Mesenchymal stem cell (in vitro differentiated cells and primary cell): ENCODE data around the gene KRTAP4-3.
"Not testable (repeated sequence)": the region's sequence is repeated elsewhere in the genome, so short reads cannot be mapped to it uniquely, and the experiment has no call there.

Source experiments
- DNase-seq: peaks from one replicate; pipeline ENCODE4 v3.0.0-alpha.2; 2013
- H2AFZ ChIP-seq: one replicate; pipeline ENCODE4 v1.6.1; 2013; ENCODE audit warnings: low read depth, mild to moderate bottlenecking, control low read depth, inconsistent platforms, low read length, moderate library complexity
- H2AK5ac ChIP-seq: 2 replicates; pipeline ENCODE4 v1.6.1; 2013; ENCODE audit warnings: low read length, moderate library complexity, mild to moderate bottlenecking, inconsistent platforms; ENCODE audit not compliant: severe bottlenecking
- H2BK120ac ChIP-seq: one replicate; pipeline ENCODE4 v1.6.1; 2013; ENCODE audit warnings: low read depth, mild to moderate bottlenecking, inconsistent platforms, low read length, moderate library complexity
- H2BK12ac ChIP-seq, 2 experiments: one replicate each; pipeline ENCODE4 v1.6.1; 2013; ENCODE audit warnings: inconsistent platforms in 2 of 2, low read length in 2 of 2, mild to moderate bottlenecking in 2 of 2, moderate library complexity in 2 of 2, control low read depth in 1 of 2
- H2BK15ac ChIP-seq: one replicate; pipeline ENCODE4 v1.6.1; 2013; ENCODE audit warnings: mild to moderate bottlenecking, low read depth, inconsistent platforms; ENCODE audit not compliant: poor library complexity, severe bottlenecking
- H2BK5ac ChIP-seq: 2 replicates; pipeline ENCODE4 v1.6.1; 2013; ENCODE audit warnings: low read depth, mild to moderate bottlenecking, low read length, control low read depth, inconsistent platforms; ENCODE audit not compliant: poor library complexity, severe bottlenecking
- H3K14ac ChIP-seq, 2 experiments: one replicate each; pipeline ENCODE4 v1.6.1; 2013; ENCODE audit warnings: inconsistent platforms in 2 of 2, low read length in 2 of 2, control low read depth in 1 of 2, mild to moderate bottlenecking in 1 of 2, moderate library complexity in 1 of 2
- H3K18ac ChIP-seq, 2 experiments: one replicate each; pipeline ENCODE4 v1.6.1; 2013; ENCODE audit warnings: inconsistent platforms in 2 of 2, low read length in 2 of 2, control low read depth in 1 of 2, low read depth in 1 of 2, mild to moderate bottlenecking in 1 of 2
- H3K23ac ChIP-seq, 2 experiments: one replicate each; pipeline ENCODE4 v1.6.1; 2013; ENCODE audit warnings: inconsistent platforms in 2 of 2, low read length in 2 of 2, mild to moderate bottlenecking in 2 of 2, moderate library complexity in 2 of 2, control low read depth in 1 of 2
- H3K27ac ChIP-seq: 2 replicates; pipeline ENCODE4 v1.5.1; 2013; ENCODE audit warnings: mild to moderate bottlenecking, moderate library complexity, low read length, control low read depth, inconsistent platforms; ENCODE audit not compliant: poor library complexity, severe bottlenecking
- H3K27me3 ChIP-seq, 2 experiments: 2 replicates each; pipeline versions ENCODE4 v1.6.1 to v1.7.0; 2013; ENCODE audit warnings: low read length in 2 of 2, mild to moderate bottlenecking in 2 of 2, moderate library complexity in 2 of 2, control low read depth in 1 of 2, inconsistent platforms in 1 of 2; ENCODE audit not compliant: control insufficient read depth in 1 of 2, insufficient read depth in 1 of 2
- H3K36me3 ChIP-seq, 2 experiments: 2 replicates each; pipeline versions ENCODE4 v1.6.1 to v1.7.0; 2013; ENCODE audit warnings: low read length in 2 of 2, control low read depth in 1 of 2, inconsistent platforms in 1 of 2, low read depth in 1 of 2, mild to moderate bottlenecking in 1 of 2; ENCODE audit not compliant: insufficient read depth in 2 of 2, control insufficient read depth in 1 of 2
- H3K4ac ChIP-seq, 2 experiments: one replicate each; pipeline ENCODE4 v1.6.1; 2013; ENCODE audit warnings: inconsistent platforms in 2 of 2, low read length in 2 of 2, mild to moderate bottlenecking in 2 of 2, moderate library complexity in 2 of 2, control low read depth in 1 of 2, low read depth in 1 of 2
- H3K4me1 ChIP-seq: 2 replicates; pipeline ENCODE4 v1.6.1; 2013; ENCODE audit warnings: low read depth, low read length, control low read depth; ENCODE audit not compliant: control insufficient read depth, insufficient read depth
- H3K4me2 ChIP-seq: 2 replicates; pipeline ENCODE4 v1.6.1; 2013; ENCODE audit warnings: low read length, mild to moderate bottlenecking, inconsistent platforms; ENCODE audit not compliant: poor library complexity, severe bottlenecking
- H3K4me3 ChIP-seq, 2 experiments: 2 replicates each; pipeline versions ENCODE4 v1.5.1 to v1.7.0; 2013; ENCODE audit warnings: low read length in 2 of 2, mild to moderate bottlenecking in 2 of 2, control low read depth in 1 of 2, low read depth in 1 of 2; ENCODE audit not compliant: insufficient read depth in 1 of 2
- H3K79me1 ChIP-seq: replicated peaks from 2 replicates; pipeline ENCODE4 v1.6.1; 2013; ENCODE audit warnings: mild to moderate bottlenecking, control low read depth, low read length, inconsistent platforms; ENCODE audit not compliant: poor library complexity, severe bottlenecking
- H3K9ac ChIP-seq: 2 replicates; pipeline ENCODE4 v1.7.0; 2013; ENCODE audit warnings: mild to moderate bottlenecking, low read length, moderate library complexity
- H3K9me3 ChIP-seq: 2 replicates; pipeline ENCODE4 v1.7.0; 2013; ENCODE audit warnings: mild to moderate bottlenecking, low read length; ENCODE audit not compliant: control insufficient read depth
- H4K8ac ChIP-seq: one replicate; pipeline ENCODE4 v1.6.1; 2013; ENCODE audit warnings: inconsistent platforms, mild to moderate bottlenecking, low read length, moderate library complexity
- H4K91ac ChIP-seq: one replicate; pipeline ENCODE4 v1.6.1; 2013; ENCODE audit warnings: mild to moderate bottlenecking, low read length, inconsistent platforms
- WGBS: methylation state at CpG from one replicate; pipeline ENCODE4 v1.1.7; 2013; ENCODE audit warnings: mixed read lengths; 5-methylcytosine and 5-hydroxymethylcytosine counted together

KRTAP4-3 gene

DNA sequence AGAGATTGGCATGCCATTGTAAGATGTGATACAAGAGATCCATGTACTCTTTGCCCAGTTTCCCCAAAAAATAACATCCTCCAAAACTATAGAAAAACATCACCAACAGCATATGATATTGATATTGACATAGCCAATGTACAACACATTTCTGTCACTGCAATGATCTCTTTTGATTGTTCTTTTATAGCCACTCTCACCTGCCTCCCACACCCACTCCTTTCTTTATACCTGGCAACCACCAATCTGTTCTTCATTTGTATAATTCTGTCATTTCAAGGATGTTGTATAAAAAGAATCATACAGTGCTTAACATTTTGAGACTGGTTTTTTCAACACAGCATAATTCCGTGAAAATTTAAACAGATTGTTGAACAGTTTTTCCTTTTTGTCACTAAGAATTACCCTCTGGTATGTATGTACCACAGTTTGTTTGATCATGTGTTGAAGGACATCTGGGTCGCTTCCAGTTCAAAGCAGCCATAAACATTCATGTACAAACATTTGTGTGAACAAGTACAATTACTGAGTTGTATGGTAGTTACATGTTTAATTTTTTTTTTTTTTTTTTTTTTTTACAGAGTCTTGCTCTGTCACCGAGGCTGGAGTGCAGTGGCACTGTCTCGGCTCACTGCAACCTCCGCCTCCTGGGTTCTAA, 31.5 kb upstream of the KRTAP4-3 start:
- H2BK15ac ChIP-seq: no peak overlapping the region
- no peak overlapping the region for H3K4ac ChIP-seq
- WGBS: 53% methylated on average over 3 of the region's 5 CpGs
- H4K8ac ChIP-seq: no peak overlapping the region
- DNase-seq: no peak
- H2BK120ac ChIP-seq: no peak overlapping the region
- H2AK5ac ChIP-seq: no peak overlapping the region
- H3K4me1 ChIP-seq: no peaks in the 10 kb centered on the region
- H2BK12ac ChIP-seq: no peak overlapping the region
- H3K23ac ChIP-seq: no peak overlapping the region
- H2AFZ ChIP-seq: no peak overlapping the region
- no peak overlapping the region for H3K27ac ChIP-seq
- H3K18ac ChIP-seq: no peak overlapping the region
- H3K79me1 ChIP-seq: no peaks in the 10 kb centered on the region
- no peak overlapping the region for H2BK5ac ChIP-seq
- H3K14ac ChIP-seq: no peak overlapping the region
- no peak overlapping the region for H4K91ac ChIP-seq
- no peaks in the 10 kb centered on the region for H3K27me3 ChIP-seq
- H3K9me3 ChIP-seq: peaks cover 7% of the 10 kb centered on the region
- no peaks in the 10 kb centered on the region for H3K36me3 ChIP-seq
- no peak overlapping the region for H3K4me3 ChIP-seq
- H3K9ac ChIP-seq: no peak overlapping the region
- H3K4me2 ChIP-seq: no peak overlapping the region

DNA sequence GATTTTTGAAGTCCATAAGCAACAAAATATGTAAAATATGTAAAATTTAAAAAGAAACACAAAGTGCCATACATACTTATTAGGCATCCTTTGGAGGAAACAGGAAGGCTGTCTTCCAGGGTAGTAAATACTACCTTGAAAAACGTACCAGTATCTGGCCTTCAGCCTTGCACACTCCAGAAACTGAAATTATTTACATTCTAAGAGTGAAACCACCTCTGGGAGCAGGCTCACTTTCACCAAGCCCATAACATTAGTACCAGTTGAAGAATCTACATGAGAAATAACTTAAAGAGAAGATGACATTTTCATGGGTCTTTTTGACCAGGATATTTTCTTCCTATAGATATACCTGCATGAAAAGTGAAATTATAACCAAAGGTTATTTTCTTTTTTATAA, 28.0 kb upstream of the KRTAP4-3 start:
- Histone ChIP-seq H3K36me3 (no peaks in the 10 kb centered on the region), H2AFZ (no peak overlapping the region), H3K27ac (no peak overlapping the region), H3K79me1 (no peaks in the 10 kb centered on the region), H2BK15ac (no peak overlapping the region), H3K4ac (no peak overlapping the region), H3K4me3 (no peak overlapping the region), H4K8ac (no peak overlapping the region), H3K4me1 (no peaks in the 10 kb centered on the region), H3K27me3 (no peaks in the 10 kb centered on the region), H2AK5ac (no peak overlapping the region), H3K18ac (no peak overlapping the region), H3K9ac (no peak overlapping the region), H3K9me3 (peaks cover 7% of the 10 kb centered on the region), H3K4me2 (no peak overlapping the region), H2BK120ac (no peak overlapping the region), H3K14ac (no peak overlapping the region), H2BK12ac (no peak overlapping the region), H2BK5ac (no peak overlapping the region), H3K23ac (no peak overlapping the region), H4K91ac (no peak overlapping the region)
- WGBS: 38% methylated on average over 1 of the region's 1 CpG
- DNase-seq: no peak

DNA sequence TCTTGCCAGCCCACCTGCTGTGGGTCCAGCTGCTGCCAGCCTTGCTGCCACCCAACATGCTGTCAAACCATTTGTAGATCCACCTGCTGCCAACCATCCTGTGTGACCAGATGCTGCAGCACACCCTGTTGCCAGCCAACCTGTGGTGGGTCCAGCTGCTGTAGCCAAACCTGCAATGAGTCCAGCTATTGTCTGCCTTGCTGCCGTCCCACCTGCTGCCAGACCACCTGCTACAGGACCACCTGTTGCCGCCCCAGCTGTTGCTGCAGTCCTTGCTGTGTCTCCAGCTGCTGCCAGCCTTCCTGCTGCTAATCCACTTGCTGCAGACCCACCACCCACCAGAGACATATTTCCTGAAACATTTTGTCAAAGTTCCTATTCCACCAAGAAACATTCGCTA, 22.3 kb upstream of the KRTAP4-3 start:
- peaks cover 6% of the 10 kb centered on the region for H3K4me1 ChIP-seq

DNA sequence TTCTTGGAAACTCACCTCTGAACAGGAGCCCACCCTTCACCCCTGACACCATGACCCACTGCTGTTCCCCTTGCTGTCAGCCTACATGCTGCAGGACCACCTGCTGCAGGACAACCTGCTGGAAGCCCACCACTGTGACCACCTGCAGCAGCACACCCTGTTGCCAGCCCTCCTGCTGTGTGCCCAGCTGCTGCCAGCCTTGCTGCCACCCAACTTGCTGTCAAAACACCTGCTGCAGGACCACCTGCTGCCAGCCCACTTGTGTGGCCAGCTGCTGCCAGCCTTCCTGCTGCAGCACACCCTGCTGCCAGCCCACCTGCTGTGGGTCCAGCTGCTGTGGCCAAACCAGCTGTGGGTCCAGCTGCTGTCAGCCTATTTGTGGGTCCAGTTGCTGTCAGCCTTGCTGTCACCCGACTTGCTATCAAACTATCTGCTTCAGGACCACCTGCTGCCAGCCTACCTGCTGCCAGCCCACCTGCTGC, 21.9 kb upstream of the KRTAP4-3 start, which contains the start of gene KRTAP9-1:
KRTAP9-1 (plus strand) TSS at position 51 of the 482 bp plus-strand sequence; CDS start at position 51, 0 bp downstream.
- H3K4me2 ChIP-seq, H3K9me3 ChIP-seq, H2BK12ac ChIP-seq, H3K18ac ChIP-seq, H3K14ac ChIP-seq, H3K4me1 ChIP-seq, H2BK120ac ChIP-seq, H4K91ac ChIP-seq, H3K27ac ChIP-seq, H3K4ac ChIP-seq, H2AK5ac ChIP-seq, H2BK5ac ChIP-seq, H4K8ac ChIP-seq, H3K9ac ChIP-seq, H3K79me1 ChIP-seq, H2AFZ ChIP-seq, H3K23ac ChIP-seq, H3K27me3 ChIP-seq, DNase-seq, H3K36me3 ChIP-seq, H3K4me3 ChIP-seq, H2BK15ac ChIP-seq: not testable (repeated sequence)
- 52% methylated on average over 1 of the region's 1 CpG for WGBS

More for the DNA sequence above, 22.3 kb upstream of the KRTAP4-3 start:
- H4K91ac ChIP-seq: no peak overlapping the region
- no peak overlapping the region for H3K14ac ChIP-seq
- H3K79me1 ChIP-seq: no peaks in the 10 kb centered on the region
- no peaks in the 10 kb centered on the region for H3K9me3 ChIP-seq
- H3K4me2 ChIP-seq: no peak overlapping the region
- H3K4ac ChIP-seq: no peak overlapping the region
- no peak overlapping the region for H2BK5ac ChIP-seq
- H2BK15ac ChIP-seq: no peak overlapping the region
- H3K36me3 ChIP-seq: no peaks in the 10 kb centered on the region
- H3K23ac ChIP-seq: no peak overlapping the region
- H2BK120ac ChIP-seq: no peak overlapping the region
- H3K27ac ChIP-seq: no peak overlapping the region
- no peak overlapping the region for H4K8ac ChIP-seq
- no peak overlapping the region for H2AFZ ChIP-seq
- DNase-seq: no peak
- no peak overlapping the region for H3K9ac ChIP-seq
- H3K4me3 ChIP-seq: no peak overlapping the region
- H3K18ac ChIP-seq: no peak overlapping the region
- no peak overlapping the region for H2BK12ac ChIP-seq
- H3K27me3 ChIP-seq: no peaks in the 10 kb centered on the region
- no peak overlapping the region for H2AK5ac ChIP-seq
- WGBS: 85% methylated on average over 3 of the region's 3 CpGs
